G401 (cell line): ENCODE measurements around the gene GDAP2. TPM values are rescaled to one million over a fixed set of nuclear protein-coding genes. Genes with fewer than 3 reads are reported as not detected.

Source experiments
- DNase-seq: peaks from one replicate; pipeline ENCODE4 v3.0.0-alpha.2; 2015; ENCODE audit warnings: low spot score
- in situ Hi-C: cut with HindIII; loops from 2 replicates; pipeline ENCODE4 v1.10.0; 2016; ENCODE audit warnings: low sequenced_read_pairs, mixed read lengths
- total RNA-seq: library from RNA; depleted of rRNA; stranded (reverse); fragments of >200 nt; shearing (Covaris generic); gene quantifications from 2 replicates; pipeline ENCODE4 v1.2.3, GENCODE V29; 2014

The GDAP2 gene
- total RNA-seq, 1 experiment from 2014 or later = 9.4 TPM

DNA sequence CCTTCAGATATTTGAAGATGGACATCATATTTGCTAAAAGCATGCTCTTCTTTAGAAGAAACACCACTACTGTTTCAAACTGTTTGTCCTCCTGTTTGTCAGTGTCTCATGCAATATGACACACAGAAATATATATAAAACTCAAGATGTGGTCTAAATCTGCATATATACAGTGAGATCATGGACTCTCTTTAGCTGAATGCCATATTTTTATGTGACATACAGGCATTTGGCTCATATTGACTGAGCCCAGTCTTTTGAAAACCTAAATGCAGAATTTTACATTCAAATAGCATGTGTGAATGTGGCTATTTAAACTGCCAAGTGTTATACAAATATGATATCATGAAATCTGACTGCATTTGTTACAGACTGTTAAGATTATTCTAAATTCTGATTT, 18.4 kb downstream of the GDAP2 start:
- in situ Hi-C loops = no loop called here
- DNase-seq = no peak

DNA sequence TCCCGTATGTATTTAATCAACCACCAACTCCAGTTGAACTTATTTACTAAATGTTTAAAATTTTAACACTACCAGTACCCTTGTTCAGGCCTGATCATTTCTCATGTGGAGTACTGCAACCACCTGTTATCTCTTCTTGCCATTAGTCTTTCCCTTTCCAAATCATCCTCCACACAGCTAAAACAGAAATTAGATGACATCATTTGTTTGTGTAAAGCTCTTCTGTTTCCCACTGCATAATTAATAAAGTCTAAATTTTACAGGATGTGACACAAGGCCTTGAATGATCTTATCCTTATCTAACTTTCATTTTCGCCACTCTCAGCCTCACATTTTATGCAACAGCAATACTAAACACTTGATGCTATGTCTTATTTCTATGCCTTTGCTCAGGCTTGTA, 24.4 kb downstream of the GDAP2 start:
- in situ Hi-C loops = no loop called here
- no peak for DNase-seq

DNA sequence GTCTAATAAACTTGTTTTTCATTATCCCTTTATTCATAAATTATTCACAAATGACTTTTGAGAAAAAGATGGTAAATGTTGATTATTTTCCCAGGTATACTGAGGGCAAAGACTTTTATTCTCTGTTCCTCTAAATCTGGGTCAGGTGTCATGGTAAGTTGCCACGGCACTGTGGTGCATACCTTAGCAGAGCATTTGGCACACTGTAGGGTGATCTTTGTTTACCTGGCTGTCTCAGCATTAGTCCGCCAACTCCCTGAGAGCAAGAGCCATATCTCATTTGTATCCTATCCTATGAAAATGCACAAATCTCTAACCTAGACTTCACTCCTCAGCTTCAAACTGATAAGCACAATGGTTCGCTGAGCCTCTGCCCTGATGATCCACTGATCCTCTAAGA, 24.9 kb downstream of the GDAP2 start:
- DNase-seq = no peak
- in situ Hi-C loops = no loop called here

DNA sequence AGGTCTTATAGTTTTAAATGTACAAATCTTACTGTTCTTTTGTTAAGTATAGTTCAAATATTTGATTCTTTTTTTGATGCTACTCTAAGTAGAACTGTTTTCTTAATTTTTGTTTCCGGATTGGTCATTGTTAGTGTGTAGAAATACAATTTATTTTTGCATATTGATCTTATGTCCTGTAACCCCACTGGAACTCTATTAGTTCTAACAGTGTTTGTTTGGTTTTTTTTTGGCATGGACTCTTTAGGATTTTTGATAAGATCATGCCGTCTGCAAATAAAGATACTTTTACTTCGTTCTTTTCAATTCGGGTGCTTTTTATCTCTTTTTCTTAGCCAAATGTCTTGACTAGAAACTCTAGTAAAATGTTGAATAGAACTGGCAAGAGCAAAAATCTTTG, 26.5 kb downstream of the GDAP2 start:
- in situ Hi-C loops = no loop called here
- DNase-seq = no peak

DNA sequence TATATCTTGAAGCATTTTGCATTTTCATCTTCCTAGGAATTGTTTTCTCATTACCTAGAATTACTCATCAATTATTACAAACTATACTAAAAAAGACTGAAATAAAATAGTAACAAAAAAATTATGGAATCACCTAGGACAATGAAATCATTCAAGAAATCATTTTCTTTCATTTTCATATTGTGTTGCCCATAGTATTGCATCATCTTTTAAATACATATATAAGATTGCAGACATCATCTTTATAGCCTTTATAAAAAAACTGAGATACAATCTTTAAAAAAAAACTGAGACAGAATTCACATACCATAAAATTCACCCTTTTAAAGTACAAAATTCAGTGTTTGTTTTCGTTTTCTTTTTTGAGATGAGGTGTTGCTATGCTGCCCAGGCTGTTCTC, 29.6 kb downstream of the GDAP2 start:
- in situ Hi-C loops = no loop called here

DNA sequence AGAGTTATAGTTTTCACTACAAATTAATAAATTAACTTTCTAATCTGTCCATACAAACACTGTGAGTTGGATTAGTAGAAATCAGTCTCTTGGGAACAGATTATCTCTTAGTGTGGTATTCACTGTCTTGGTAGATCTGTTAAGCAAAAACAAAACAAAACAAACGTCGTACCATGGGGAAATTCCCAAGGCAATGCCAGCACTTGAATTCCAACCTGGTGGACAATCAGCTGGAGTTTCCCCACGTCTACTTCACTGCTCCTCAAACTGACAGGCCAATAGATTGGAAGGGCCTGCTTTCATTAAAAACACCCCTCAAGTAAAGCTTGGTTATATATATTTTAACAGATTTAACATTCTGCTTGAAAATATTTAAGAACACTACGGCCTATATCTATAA, 31.9 kb downstream of the GDAP2 start:
- in situ Hi-C loops = no loop called here
- no peak for DNase-seq

More for the DNA sequence above, 29.6 kb downstream of the GDAP2 start:
- DNase-seq = no peak

DNA sequence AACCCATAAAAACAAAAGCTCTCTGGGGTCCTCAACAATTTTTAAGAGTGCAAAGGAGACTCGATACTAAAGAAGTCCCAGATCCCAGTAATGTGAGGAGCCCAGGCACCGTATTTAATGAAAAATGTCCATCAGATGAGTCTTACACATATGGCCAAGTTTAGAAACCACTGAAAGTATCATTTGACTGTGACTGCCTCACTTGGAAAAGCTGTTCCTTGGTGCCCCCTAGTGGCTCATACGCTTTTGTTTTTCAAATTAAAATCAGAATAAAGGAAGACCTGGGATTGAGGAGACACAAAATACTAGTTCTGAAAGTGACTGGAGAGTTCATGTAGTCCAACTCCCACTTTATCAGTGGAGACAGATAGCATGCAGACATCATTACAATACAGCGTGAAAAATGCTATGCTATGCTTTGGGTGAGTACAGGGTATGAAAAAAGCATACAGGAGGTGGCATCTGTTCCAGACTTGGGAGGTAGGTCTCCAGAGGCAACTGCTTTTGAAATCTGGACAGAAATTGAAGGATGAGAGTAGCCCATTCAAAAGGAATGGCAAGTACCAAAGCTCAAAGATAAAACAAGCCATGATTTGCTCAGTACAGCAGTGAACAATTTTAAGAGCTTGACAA, 33.8 kb downstream of the GDAP2 start:
- in situ Hi-C loops = no loop called here
- DNase-seq = peak; percentile 84

DNA sequence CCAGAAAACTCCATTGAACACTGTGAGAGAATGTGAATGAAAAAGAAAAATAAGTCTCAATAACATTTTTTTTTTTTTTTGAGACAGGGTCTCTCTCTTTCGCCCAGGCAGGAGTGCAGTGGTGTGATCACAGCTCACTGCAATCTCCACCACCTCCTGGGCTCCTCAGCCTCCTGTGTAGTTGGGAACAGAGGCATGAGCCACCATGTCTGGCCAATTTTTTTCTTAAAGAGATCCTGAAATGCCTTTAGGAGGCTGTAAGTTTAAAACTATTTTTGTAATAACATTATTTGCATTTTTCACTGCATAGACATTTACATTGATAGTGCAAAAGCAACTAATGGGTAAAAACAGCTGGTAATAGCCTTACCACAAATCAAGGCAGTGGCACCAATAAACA, 35.3 kb downstream of the GDAP2 start:
- no peak for DNase-seq
- in situ Hi-C loops = no loop called here

DNA sequence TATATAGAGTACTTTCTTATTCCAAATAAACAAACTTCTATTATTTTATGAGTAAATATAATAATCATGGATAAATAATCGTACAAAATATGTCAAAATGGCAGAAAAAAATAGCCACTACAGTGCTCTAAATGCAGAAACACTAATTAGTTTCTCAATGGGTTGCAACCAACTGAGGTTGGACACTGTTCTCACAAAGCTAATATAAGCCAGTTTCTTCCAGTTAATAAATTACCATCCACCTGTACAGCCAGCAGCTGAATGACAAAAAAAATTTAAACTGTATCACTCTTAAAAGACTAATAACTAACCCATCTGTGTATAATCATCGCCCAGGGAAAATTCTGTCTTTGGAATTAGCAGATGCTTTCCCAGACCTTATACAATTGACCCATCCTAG, 36.9 kb downstream of the GDAP2 start:
- in situ Hi-C loops = no loop called here
- DNase-seq = no peak

DNA sequence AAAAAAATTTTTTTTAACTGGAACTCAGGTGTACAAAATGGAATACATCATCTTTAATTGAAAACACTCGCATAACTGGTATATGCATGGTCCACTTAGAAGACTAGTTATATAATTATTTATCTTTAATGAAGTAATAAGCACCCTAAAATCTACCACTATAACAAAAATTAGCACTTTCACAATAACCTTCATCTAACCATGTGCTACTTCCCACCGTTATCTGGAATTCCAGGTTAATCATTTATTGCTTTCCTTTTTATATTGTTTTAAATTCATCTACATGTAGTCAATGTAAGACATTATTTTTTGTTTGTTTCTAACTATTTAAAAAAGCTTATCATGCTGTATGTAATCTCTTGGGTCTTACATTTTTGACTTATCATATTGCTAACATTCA, 39.0 kb downstream of the GDAP2 start:
- no peak for DNase-seq
- in situ Hi-C loops = no loop called here

DNA sequence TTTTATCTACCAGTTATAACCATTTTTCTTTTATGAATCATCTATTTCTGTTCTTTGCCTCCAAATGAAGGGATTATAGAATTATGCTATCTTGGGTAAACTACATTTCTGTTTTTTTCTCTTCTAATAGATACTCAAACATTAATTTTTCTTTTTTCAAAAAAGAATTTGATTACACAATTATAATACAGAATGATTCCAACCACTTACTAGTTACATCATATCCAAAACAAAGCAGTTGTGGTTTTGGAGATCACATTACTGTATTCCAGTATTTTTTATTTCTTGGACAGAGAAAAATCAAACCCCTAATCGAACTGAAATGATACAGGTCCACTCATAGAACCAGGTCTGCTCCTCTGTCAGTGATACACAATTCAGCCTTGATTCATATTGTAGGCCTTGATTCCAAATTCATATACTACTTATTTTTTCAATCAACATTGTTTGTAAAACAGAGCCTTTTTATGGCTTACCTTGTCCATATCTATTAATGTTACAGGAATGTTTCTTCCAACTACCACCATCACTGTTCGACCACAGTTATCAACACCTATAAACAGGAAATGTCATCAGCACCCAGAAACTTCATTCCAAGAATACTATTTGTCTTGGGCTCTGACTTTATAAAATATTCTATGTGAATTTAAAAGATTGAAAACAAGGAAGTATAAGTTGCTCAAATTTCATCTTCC, 43.2 kb downstream of the GDAP2 start:
- DNase-seq = no peak
- in situ Hi-C loops = no loop called here

DNA sequence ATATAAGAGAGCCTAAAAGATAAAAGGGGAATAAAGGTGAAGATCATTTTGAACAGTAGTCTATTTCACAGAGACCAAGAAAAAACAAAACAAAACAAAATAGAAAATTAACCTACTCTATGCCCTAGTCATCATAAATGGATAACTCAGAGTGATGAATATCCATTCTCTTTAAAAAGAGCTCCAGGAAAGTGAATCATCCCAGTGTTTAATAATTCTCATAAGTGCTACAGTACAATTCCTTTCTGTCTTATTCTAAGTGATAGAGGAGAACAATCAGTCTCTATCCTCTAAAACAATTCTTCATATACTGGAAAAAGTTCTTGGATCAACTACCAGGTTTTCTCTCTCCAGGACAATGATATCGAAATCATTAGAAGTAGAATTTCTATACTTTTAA, 45.8 kb downstream of the GDAP2 start:
- in situ Hi-C loops = no loop called here

DNA sequence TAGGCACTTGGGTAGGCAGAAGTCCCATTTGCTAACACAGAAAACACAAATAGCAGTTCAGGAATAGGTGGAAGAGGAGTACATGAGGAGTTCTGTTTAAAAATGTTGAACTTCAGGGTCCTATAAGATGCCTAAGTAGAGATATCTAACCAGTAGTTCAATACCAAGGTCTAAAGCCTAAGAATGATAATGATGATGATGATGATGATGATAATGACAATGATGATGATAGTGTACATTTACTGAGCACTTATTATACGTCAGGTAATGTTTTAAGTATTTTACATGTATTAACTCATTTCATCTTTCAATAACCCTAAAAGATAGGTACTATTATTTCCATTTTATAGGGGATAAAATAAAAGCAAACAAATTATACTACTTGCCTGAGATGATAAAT, 50.1 kb downstream of the GDAP2 start:
- no peak for DNase-seq
- in situ Hi-C loops = no loop called here

More for the DNA sequence above, 45.8 kb downstream of the GDAP2 start:
- DNase-seq = no peak

DNA sequence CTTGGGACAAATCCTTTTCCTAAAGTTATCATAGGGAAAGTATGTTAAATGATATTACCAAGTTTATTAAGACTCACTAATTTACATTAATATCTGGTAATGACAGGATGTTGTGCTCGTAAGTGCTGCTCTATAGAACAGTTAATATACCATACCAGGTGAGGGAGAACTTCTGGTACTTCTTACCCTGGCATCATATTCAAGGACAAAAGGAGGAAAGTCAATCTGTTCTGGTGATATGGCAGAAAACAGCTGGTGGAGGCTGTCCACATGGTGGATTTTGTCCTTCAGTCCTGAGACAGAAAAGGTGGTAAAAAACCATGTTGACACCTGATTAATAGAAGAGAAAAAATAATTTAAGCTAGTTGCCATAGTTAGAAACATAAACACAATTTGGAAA, 51.6 kb downstream of the GDAP2 start:
- in situ Hi-C loops = no loop called here
- no peak for DNase-seq

DNA sequence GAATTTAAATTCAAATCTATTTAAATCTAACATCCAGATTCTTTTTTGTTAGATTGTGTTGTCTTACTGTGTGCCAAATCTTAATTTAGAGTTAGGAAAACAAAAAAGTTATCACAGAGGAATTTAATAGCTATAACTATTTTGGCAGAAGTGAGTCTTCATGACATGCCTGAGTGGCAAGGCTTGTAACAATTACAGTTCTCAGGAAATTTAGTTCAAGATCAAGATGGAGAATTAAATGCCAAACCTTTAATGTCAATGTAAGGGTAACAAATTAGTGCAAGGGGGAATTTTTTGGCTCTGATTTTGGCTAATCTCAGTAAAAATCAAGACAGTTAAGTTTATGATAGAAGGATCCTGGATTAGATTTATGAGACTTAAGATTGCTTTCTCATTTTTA, 58.4 kb downstream of the GDAP2 start:
- in situ Hi-C loops = no loop called here
- no peak for DNase-seq

DNA sequence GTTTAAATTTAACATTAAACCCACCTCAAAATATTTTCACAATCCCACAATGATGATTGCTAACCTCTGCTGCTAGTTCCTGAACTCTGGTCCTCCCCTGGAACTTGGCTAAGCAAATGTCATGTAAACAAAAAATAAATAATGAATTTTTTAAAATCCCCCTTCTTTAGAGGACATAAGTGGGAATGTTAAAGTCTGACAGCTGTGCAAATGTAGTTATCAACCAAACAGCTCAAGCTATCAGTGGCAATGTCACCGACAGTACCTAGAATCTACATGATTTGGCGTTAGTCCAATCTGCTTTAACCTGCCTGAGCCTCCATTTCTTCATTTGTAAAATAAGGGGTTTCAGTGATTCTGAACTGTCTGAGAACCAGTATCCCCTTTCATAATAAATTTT, 67.7 kb downstream of the GDAP2 start:
- no peak for DNase-seq
- in situ Hi-C loops = no loop called here

DNA sequence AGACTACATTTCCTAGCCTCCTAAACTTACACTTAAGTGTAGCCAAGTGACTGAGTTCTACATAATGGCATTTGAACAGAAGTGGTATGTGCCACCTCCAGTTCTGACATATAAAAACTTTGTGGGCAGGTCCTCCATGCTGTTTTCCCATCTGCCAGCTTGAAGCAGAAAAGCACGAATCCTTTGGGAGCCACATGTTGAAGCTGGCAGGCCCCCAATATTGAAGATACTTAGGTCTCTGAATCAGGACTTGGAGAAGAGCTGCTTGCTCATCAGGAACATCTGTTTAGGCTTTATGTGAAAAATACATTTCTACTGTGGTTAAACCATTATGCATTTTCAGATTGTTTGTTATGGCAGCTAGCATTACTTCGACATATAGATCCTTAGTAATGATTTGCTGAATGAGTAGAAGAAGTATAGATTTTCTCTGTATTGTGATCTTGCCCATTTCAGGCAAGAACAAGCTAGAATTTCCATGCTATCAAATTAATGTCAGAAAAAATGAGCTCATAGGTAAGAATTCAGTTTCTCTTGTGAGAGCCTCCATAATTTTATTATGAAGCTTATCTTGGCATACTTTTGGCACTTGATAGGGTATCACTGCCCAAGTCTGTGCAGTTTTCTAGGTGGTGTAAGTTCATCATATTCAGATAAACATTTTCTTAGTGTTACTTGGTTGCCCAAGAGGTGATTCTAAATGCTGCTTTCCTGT, 68.4 kb downstream of the GDAP2 start:
- DNase-seq = no peak
- in situ Hi-C loops = no loop called here

DNA sequence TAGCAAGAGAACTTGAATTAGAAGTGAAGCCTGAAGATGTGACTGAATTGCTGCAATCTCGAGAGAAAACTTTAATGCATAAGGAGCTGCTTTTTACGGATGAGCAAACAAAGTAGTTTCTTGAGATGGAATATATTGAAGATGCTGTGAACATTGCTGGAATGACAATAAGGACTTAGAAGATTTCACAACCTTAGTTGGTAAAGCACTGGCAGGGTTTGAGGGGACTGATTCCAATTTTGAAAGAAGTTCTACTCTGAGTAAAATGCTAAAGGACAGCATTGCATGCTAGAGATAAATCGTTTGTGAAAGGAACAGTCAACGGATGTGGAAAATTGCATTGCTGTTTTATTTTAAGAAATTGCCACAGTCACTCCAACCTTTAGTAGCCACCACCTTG, 69.5 kb downstream of the GDAP2 start:
- in situ Hi-C loops = no loop called here

DNA sequence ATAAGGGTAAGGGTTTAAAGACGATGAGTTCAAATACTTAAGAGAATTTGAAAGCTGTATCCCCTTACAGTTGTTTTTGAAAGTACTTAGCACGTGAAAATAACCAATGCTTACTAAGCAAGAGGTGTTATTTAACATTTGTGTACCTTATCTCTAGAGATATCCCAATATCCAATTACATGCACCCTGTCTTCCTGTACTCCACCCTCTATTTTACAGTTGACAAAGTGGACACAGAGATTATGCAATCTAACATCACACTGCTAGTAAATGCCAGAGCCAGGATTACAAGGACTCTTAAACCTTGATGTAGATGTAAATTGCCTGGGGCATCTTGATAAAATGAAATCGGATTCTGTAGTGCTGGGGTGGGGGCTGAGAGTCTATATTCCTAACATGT, 72.0 kb downstream of the GDAP2 start:
- in situ Hi-C loops = no loop called here
- DNase-seq = no peak

More for the DNA sequence above, 69.5 kb downstream of the GDAP2 start:
- no peak for DNase-seq

DNA sequence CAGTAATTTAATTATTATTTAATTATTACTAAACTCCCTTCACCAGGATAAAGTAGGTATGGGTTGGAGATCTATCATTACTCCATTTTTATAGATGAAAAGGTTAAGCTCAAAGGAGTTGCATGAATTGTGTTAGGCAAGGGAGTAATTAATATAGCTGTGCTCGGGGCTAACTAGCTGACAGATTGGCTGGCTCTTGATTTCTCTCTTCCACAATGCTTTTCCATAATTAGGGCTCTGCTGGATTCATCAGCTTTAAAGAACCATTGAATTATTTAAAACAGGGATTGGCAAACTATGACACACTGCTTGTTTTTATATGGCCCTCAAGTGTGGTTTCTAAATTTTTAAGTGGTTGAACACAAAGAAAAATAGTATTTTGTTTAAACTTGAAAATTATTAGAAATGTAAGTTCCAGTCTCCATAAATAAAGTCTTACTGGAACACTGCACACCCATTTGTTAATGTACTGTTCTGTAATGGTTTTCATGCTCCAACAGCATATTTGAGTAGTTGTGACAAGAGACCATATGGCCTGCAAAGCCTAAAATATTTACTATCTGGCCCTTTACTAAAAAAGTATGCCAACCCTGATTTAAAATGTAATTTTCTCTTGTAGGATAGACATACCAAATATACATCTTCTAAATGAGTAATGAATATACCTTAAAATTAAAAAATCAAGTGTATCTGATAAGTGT, 76.4 kb downstream of the GDAP2 start:
- DNase-seq = peak; percentile 89
- in situ Hi-C loops = no loop called here
